ENCODE measurements around the gene RRAS2.
A peak's percentile ranks its signal among the peaks of the same experiment; 100 is the strongest.

RRAS2 gene

GRCh38 chr11:14380947-14381561 is 22.1 kb upstream of the RRAS2 start:
- in situ Hi-C loops (cut with HindIII; ENCODE audit: low sequenced_read_pairs), result no loop called here
- TF ChIP-seq CTCF (IDR thresholded peaks at IDR 0.05; ENCODE audit: low read depth, low read length), result no peak
- peak; percentile 56 for DNase-seq (ENCODE audit: low read depth, low spot score)
- H3K4me3 ChIP-seq (ENCODE audit: low read depth, low read length), result peak overlapping the region; percentile 46

- no peak for DNase-seq (ENCODE audit: low read depth, low spot score)
- no peak for TF ChIP-seq CTCF (IDR thresholded peaks at IDR 0.05; ENCODE audit: low read depth, low read length)
- in situ Hi-C loops (cut with HindIII; ENCODE audit: low sequenced_read_pairs), result no loop called here
- peak overlapping the region; percentile 46 for H3K4me3 ChIP-seq (ENCODE audit: low read depth, low read length)
Measured at GRCh38 chr11:14380125-14380936, 21.3 kb upstream of the RRAS2 start.

- in situ Hi-C loops (cut with HindIII; ENCODE audit: low sequenced_read_pairs), result no loop called here
- no peak for DNase-seq (ENCODE audit: low read depth, low spot score)
- H3K4me3 ChIP-seq (ENCODE audit: low read depth, low read length), result no peak overlapping the region
- no peak for TF ChIP-seq CTCF (IDR thresholded peaks at IDR 0.05; ENCODE audit: low read depth, low read length)
Measured at GRCh38 chr11:14378171-14378570, 19.2 kb upstream of the RRAS2 start.

GRCh38 chr11:14376920-14377319 is 17.9 kb upstream of the RRAS2 start:
- H3K4me3 ChIP-seq (ENCODE audit: low read depth, low read length), result no peak overlapping the region
- TF ChIP-seq CTCF (IDR thresholded peaks at IDR 0.05; ENCODE audit: low read depth, low read length), result no peak
- no peak for DNase-seq (ENCODE audit: low read depth, low spot score)
- in situ Hi-C loops (cut with HindIII; ENCODE audit: low sequenced_read_pairs), result no loop called here

- no peak for DNase-seq (ENCODE audit: low read depth, low spot score)
- no peak overlapping the region for H3K4me3 ChIP-seq (ENCODE audit: low read depth, low read length)
- peak; percentile 11 for TF ChIP-seq CTCF (IDR thresholded peaks at IDR 0.05; ENCODE audit: low read depth, low read length)
- in situ Hi-C loops (cut with HindIII; ENCODE audit: low sequenced_read_pairs), result no loop called here
Measured at GRCh38 chr11:14374922-14375830, 16.2 kb upstream of the RRAS2 start.

- in situ Hi-C loops (cut with HindIII; ENCODE audit: low sequenced_read_pairs), result no loop called here
- DNase-seq (ENCODE audit: low read depth, low spot score), result peak; percentile 69
- H3K4me3 ChIP-seq (ENCODE audit: low read depth, low read length), result no peak overlapping the region
Measured at GRCh38 chr11:14373941-14374646, 15.1 kb upstream of the RRAS2 start.

More at GRCh38 chr11:14373941-14374646, 15.1 kb upstream of the RRAS2 start:
- TF ChIP-seq CTCF (IDR thresholded peaks at IDR 0.05; ENCODE audit: low read depth, low read length), result no peak
